Measurements from ENCODE around the gene GPRC5C.

GPRC5C gene

GRCh38 chr17:74408262-74408661, 23.6 kb upstream of the GPRC5C start:
- H3K27me3 ChIP-seq (ENCODE audit: insufficient read depth, poor library complexity, severe bottlenecking): no peaks in the 10 kb centered on the region
- H3K27ac ChIP-seq (replicated peaks): no peak overlapping the region
- H3K4me3 ChIP-seq (replicated peaks; ENCODE audit: insufficient read depth, low read length): no peak overlapping the region
- TF ChIP-seq CTCF (IDR thresholded peaks at IDR 0.05; ENCODE audit: insufficient read depth, low read length) (no peak), SPI1 (IDR thresholded peaks at IDR 0.05; ENCODE audit: borderline replicate concordance, low read depth) (no peak), POLR2AphosphoS5 (IDR thresholded peaks at IDR 0.05; ENCODE audit: low read depth) (no peak), REST (IDR thresholded peaks at IDR 0.05; ENCODE audit: insufficient replicate concordance, low read depth) (no peak), GABPA (IDR thresholded peaks at IDR 0.05; ENCODE audit: low read depth) (no peak)
- no peak for DNase-seq (ENCODE audit: low read depth in 1 of 2, low spot score in 1 of 2)

- Histone ChIP-seq H3K27me3 (ENCODE audit: insufficient read depth, poor library complexity, severe bottlenecking) (no peaks in the 10 kb centered on the region), H3K27ac (replicated peaks) (no peak overlapping the region), H3K4me3 (replicated peaks; ENCODE audit: insufficient read depth, low read length) (no peak overlapping the region)
- TF ChIP-seq POLR2AphosphoS5 (IDR thresholded peaks at IDR 0.05; ENCODE audit: low read depth) (no peak), SPI1 (IDR thresholded peaks at IDR 0.05; ENCODE audit: borderline replicate concordance, low read depth) (no peak), GABPA (IDR thresholded peaks at IDR 0.05; ENCODE audit: low read depth) (no peak)
- no peak for DNase-seq (ENCODE audit: low read depth in 1 of 2, low spot score in 1 of 2)
These were observed 23.1 kb upstream of the GPRC5C start for GRCh38 chr17:74408815-74409214.

- H3K27ac ChIP-seq (replicated peaks): no peak overlapping the region
- no peaks in the 10 kb centered on the region for H3K27me3 ChIP-seq (ENCODE audit: insufficient read depth, poor library complexity, severe bottlenecking)
- DNase-seq (ENCODE audit: low read depth in 1 of 2, low spot score in 1 of 2): no peak
- TF ChIP-seq CTCF (IDR thresholded peaks at IDR 0.05; ENCODE audit: insufficient read depth, low read length): no peak
- no peak for TF ChIP-seq POLR2AphosphoS5 (IDR thresholded peaks at IDR 0.05; ENCODE audit: low read depth)
- TF ChIP-seq REST (IDR thresholded peaks at IDR 0.05; ENCODE audit: insufficient replicate concordance, low read depth): no peak
- TF ChIP-seq GABPA (IDR thresholded peaks at IDR 0.05; ENCODE audit: low read depth): no peak
- TF ChIP-seq SPI1 (IDR thresholded peaks at IDR 0.05; ENCODE audit: borderline replicate concordance, low read depth): no peak; the same call in 1 of the 2 replicates
- no peak overlapping the region for H3K4me3 ChIP-seq (replicated peaks; ENCODE audit: insufficient read depth, low read length)
These were observed 21.9 kb upstream of the GPRC5C start for GRCh38 chr17:74410001-74410443.

- no peak for TF ChIP-seq POLR2AphosphoS5 (IDR thresholded peaks at IDR 0.05; ENCODE audit: low read depth)
- no peak for TF ChIP-seq SPI1 (IDR thresholded peaks at IDR 0.05; ENCODE audit: borderline replicate concordance, low read depth)
- no peak for TF ChIP-seq CTCF (IDR thresholded peaks at IDR 0.05; ENCODE audit: insufficient read depth, low read length)
- no peak for TF ChIP-seq REST (IDR thresholded peaks at IDR 0.05; ENCODE audit: insufficient replicate concordance, low read depth)
- no peak for TF ChIP-seq GABPA (IDR thresholded peaks at IDR 0.05; ENCODE audit: low read depth)
- Histone ChIP-seq H3K27me3 (ENCODE audit: insufficient read depth, poor library complexity, severe bottlenecking) (no peaks in the 10 kb centered on the region), H3K4me3 (replicated peaks; ENCODE audit: insufficient read depth, low read length) (no peak overlapping the region), H3K27ac (replicated peaks) (no peak overlapping the region)
- DNase-seq (ENCODE audit: low read depth in 1 of 2, low spot score in 1 of 2): no peak
These were observed 19.3 kb upstream of the GPRC5C start for GRCh38 chr17:74412581-74412980.
